ENCODE results near the gene MRGPRF.

Gene MRGPRF

DNA sequence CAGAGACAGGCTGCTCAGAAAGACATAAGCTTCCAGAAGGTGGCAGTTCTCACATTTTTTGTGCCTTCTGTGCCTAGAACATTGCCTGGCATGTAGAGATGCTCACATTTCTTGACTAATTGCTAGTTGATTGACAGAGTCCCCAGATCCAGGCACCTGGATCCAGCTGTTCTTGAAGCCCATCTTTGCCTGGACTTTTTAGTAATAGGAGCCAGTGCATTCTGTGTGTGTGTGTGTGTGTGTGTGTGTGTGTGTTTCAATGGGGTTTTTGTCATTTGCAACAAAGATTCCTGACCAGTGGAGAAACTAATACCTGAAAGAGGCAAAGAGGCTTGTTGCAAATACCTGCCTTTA, 15.1 kb downstream of the MRGPRF start:
- TF ChIP-seq TAF1 (IDR thresholded peaks at IDR 0.05; ENCODE audit: borderline replicate concordance, insufficient read depth, low read length) (no peak), POLR2AphosphoS5 (IDR thresholded peaks at IDR 0.05; ENCODE audit: low read depth, low read length) (no peak), SIN3A (IDR thresholded peaks at IDR 0.05; ENCODE audit: borderline replicate concordance, insufficient read depth, low read length) (no peak), FOXP2 (optimal IDR thresholded peaks at IDR 0.05; ENCODE audit: borderline replicate concordance, extremely low read depth, extremely low read length, insufficient read depth) (no peak)
- TF ChIP-seq, protein P1, sequence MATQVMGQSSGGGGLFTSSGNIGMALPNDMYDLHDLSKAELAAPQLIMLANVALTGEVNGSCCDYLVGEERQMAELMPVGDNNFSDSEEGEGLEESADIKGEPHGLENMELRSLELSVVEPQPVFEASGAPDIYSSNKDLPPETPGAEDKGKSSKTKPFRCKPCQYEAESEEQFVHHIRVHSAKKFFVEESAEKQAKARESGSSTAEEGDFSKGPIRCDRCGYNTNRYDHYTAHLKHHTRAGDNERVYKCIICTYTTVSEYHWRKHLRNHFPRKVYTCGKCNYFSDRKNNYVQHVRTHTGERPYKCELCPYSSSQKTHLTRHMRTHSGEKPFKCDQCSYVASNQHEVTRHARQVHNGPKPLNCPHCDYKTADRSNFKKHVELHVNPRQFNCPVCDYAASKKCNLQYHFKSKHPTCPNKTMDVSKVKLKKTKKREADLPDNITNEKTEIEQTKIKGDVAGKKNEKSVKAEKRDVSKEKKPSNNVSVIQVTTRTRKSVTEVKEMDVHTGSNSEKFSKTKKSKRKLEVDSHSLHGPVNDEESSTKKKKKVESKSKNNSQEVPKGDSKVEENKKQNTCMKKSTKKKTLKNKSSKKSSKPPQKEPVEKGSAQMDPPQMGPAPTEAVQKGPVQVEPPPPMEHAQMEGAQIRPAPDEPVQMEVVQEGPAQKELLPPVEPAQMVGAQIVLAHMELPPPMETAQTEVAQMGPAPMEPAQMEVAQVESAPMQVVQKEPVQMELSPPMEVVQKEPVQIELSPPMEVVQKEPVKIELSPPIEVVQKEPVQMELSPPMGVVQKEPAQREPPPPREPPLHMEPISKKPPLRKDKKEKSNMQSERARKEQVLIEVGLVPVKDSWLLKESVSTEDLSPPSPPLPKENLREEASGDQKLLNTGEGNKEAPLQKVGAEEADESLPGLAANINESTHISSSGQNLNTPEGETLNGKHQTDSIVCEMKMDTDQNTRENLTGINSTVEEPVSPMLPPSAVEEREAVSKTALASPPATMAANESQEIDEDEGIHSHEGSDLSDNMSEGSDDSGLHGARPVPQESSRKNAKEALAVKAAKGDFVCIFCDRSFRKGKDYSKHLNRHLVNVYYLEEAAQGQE (IDR thresholded peaks at IDR 0.05; ENCODE audit: insufficient read depth in 1 of 2, low read depth in 2 of 2, low read length in 2 of 2): no peak

DNA sequence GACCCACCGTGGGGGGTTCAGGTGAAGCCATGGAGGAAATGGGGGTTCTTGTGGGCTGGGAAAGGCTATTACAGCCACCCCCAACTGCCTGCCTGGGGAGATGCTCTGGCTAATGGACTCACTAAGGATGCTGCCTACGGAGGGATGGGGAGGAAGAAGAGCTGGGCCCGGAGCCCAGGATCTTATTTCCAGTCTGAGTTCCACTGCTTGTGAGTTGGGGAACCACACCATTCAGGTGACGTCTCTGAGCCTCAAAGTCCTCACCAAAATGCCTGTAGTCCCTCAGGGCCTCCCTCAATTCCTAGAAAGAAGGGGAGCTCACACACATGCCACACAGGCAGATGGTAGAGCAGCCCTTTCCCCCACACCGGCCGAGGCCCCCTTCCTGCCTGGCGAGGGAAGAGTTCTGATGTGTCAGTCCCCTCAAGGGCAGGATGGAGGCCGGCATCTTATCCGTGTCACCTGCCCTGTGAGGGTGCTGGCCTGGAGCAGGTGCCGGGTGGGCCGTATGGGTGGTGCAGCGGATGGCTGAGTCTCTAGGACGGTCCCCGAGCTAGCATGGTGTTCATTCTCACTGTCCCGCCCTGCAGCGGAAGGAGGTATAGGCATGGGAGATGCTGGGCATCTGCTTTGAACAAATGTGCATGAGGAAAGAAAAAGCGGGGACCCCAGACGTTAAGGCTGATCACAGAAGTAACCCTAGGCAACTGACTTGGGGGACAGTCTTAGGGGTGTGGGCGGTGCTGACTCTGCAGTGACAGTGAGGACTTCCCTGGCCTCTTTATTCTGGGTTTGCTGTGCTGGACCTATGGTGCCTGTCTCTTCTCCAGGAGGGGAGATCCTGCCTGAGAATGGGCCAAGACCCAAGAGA, 15.7 kb downstream of the MRGPRF start:
- TF ChIP-seq FOXP2 (optimal IDR thresholded peaks at IDR 0.05; ENCODE audit: borderline replicate concordance, extremely low read depth, extremely low read length, insufficient read depth): no peak
- no peak for TF ChIP-seq POLR2AphosphoS5 (IDR thresholded peaks at IDR 0.05; ENCODE audit: low read depth, low read length)
- TF ChIP-seq, protein P1 (IDR thresholded peaks at IDR 0.05; ENCODE audit: insufficient read depth in 1 of 2, low read depth in 2 of 2, low read length in 2 of 2): no peak
- no peak for TF ChIP-seq SIN3A (IDR thresholded peaks at IDR 0.05; ENCODE audit: borderline replicate concordance, insufficient read depth, low read length)
- no peak for TF ChIP-seq TAF1 (IDR thresholded peaks at IDR 0.05; ENCODE audit: borderline replicate concordance, insufficient read depth, low read length)

DNA sequence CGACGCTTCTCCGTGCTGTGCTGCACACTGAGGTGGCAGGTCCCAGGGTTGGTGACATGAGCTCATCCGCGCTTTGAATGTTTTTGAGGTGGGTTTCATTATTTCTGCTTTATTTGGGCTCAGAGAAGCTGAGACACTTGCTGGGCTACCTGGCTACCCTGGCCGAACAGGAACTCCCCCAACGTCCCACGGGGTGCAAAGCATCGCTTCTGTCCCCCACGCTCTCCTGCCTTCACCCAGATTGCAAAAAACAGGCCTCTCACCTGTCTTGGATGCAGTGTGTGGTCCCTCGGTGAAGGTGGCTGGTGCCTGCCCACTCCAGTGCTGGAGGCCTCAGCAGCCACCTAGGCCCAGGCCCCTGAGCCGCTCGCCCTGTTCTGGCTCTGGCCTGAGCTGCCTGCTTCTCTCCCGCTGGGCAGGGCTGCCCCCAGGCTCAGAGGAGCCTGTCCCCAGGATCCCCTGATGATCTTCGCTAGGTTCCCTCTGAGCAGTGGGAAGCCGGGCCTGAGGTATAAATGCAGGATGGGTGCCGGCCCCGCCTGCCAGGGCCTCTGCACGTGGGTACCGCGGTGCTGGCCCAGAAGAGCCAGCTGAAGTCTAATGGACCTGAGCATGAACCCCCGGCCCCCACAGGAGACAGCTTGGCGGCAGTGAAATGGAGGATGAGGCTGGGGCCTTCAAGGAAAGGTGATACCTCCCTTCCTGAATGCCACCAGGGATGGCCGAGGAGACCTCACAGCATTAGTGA, 16.5 kb downstream of the MRGPRF start:
- TF ChIP-seq FOXP2 (optimal IDR thresholded peaks at IDR 0.05; ENCODE audit: borderline replicate concordance, extremely low read depth, extremely low read length, insufficient read depth) (no peak), TAF1 (IDR thresholded peaks at IDR 0.05; ENCODE audit: borderline replicate concordance, insufficient read depth, low read length) (no peak), POLR2AphosphoS5 (IDR thresholded peaks at IDR 0.05; ENCODE audit: low read depth, low read length) (no peak), SIN3A (IDR thresholded peaks at IDR 0.05; ENCODE audit: borderline replicate concordance, insufficient read depth, low read length) (no peak)
- TF ChIP-seq, protein P1 (IDR thresholded peaks at IDR 0.05; ENCODE audit: insufficient read depth in 1 of 2, low read depth in 2 of 2, low read length in 2 of 2): no peak

DNA sequence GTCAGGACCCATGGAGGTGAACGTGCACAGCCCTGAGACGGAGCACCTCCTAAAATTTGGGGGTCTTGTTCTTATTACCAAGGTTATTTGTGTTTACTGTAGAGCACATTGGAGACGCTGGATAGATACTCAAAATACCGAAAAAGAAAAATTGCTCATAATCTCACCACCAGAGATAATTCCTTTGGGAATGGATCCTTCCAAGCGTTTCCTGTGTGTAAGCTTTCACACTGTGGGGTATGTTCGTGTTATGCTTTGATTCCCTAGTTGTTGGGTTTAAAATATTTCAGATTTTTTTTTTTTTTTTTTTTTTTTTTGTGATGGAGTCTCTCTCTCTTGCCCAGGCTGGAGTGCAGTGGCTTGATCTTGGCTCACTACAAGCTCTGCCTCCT, 18.2 kb downstream of the MRGPRF start:
- no peak for TF ChIP-seq POLR2AphosphoS5 (IDR thresholded peaks at IDR 0.05; ENCODE audit: low read depth, low read length)
- no peak for TF ChIP-seq FOXP2 (optimal IDR thresholded peaks at IDR 0.05; ENCODE audit: borderline replicate concordance, extremely low read depth, extremely low read length, insufficient read depth)
- TF ChIP-seq TAF1 (IDR thresholded peaks at IDR 0.05; ENCODE audit: borderline replicate concordance, insufficient read depth, low read length): no peak
- TF ChIP-seq, protein P1 (IDR thresholded peaks at IDR 0.05; ENCODE audit: insufficient read depth in 1 of 2, low read depth in 2 of 2, low read length in 2 of 2): no peak
- TF ChIP-seq SIN3A (IDR thresholded peaks at IDR 0.05; ENCODE audit: borderline replicate concordance, insufficient read depth, low read length): no peak

Measured in PFSK-1 (cell line).